Stimulated activated naive CD8-positive, alpha-beta T cell treated with anti-CD3 and anti-CD28 coated beads, Interleukin-15, Interleukin-2, amounts not matched to agents 100 ng/mL and 50 ng/mL, for 24 hours (primary cell): ENCODE results near the gene ADAM20.

ENCODE experiments used
- H3K27ac Mint-ChIP-seq: one replicate; pipeline ENCODE4 v1.8.0; 2021; ENCODE audit warnings: mild to moderate bottlenecking, mixed read lengths
- H3K27me3 Mint-ChIP-seq: one replicate; pipeline ENCODE4 v1.8.0; 2021; ENCODE audit warnings: mixed read lengths
- H3K36me3 Mint-ChIP-seq: one replicate; pipeline ENCODE4 v1.8.0; 2021; ENCODE audit warnings: low read depth, mixed read lengths
- H3K4me1 Mint-ChIP-seq: one replicate; pipeline ENCODE4 v1.8.0; 2021; ENCODE audit warnings: low read depth, mixed read lengths
- H3K4me3 Mint-ChIP-seq: one replicate; pipeline ENCODE4 v1.8.0; 2021; ENCODE audit warnings: mild to moderate bottlenecking, mixed read lengths
- H3K9me3 Mint-ChIP-seq: one replicate; pipeline ENCODE4 v1.8.0; 2021; ENCODE audit warnings: mixed read lengths

ADAM20 gene

DNA sequence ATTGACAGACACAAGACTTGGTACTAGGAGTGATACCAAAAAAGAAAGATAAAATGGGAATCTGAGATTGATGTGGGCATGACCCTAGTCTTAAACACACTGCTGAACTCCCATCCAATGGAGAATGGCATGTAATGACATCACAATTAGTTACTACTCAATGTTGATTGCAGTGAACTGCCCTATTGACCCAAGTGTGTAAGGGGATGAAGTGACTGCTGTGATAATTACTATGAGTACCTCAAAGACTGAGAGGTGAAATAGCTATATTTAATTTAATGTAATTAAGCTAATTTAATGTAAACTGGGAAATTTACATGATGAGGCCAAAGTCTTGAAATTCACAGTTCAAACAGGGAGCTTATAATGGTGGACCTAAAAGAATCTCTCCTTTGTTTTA lies at the start of gene ADAM20:
Gene ADAM20, minus strand, starts transcription at position 101 of the 400 bp plus-strand sequence. CDS start 10,247 bp downstream, outside the sequence.
- Mint-ChIP-seq H3K9me3 (peaks cover 7% of the 10 kb centered on the region), H3K27ac (no peak within 1 kb of the TSS), H3K27me3 (no peaks in the 10 kb centered on the region), H3K36me3 (peaks cover 16% of the 10 kb centered on the region), H3K4me1 (peaks cover 3% of the 10 kb centered on the region), H3K4me3 (no peak within 1 kb of the TSS)

DNA sequence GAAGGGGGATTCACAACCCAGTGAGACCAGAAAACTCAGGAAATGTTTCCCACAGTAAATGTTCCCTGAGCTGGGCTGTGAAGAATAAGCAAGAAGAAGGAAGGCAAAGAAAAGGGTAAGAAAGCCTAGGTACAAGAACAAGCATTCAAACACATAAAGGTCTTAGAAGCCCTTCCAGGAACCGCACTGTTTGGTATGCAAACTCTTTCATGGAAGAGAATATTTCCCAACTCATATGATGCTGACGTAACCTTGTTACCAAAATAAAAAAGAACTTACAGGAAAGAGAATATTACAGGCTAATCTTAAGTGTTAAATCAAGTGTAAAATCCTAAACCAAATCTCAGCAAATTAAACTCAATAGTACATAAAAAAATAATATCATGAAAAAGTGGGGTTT lies 42.1 kb upstream of the ADAM20 start:
- H3K36me3 Mint-ChIP-seq = peaks cover 60% of the 10 kb centered on the region

DNA sequence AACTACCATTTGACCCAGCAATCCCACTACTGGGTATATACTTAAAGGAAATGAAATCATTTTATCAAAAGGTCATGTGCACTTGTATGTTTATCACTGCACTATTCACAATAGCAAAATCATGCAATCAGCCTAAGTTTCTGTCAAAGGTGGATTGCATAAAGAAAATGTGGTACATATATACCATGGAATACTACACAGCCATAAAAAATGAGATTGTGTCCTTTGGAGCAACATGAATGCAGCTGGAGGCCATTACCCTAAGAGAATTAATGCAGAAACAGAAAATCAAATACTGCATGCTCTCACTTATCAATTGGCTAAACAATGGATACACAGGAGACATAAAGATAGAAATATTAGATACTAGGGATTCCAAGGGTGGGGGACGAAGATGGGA lies 38.2 kb upstream of the ADAM20 start:
- no peak overlapping the region for H3K4me3 Mint-ChIP-seq
- H3K36me3 Mint-ChIP-seq = peaks cover 64% of the 10 kb centered on the region
- peaks cover 16% of the 10 kb centered on the region for H3K4me1 Mint-ChIP-seq
- no peak overlapping the region for H3K27ac Mint-ChIP-seq
- H3K9me3 Mint-ChIP-seq = peaks cover 16% of the 10 kb centered on the region
- H3K27me3 Mint-ChIP-seq = no peaks in the 10 kb centered on the region

More for the DNA sequence above, 42.1 kb upstream of the ADAM20 start:
- Mint-ChIP-seq H3K9me3 (peaks cover 9% of the 10 kb centered on the region), H3K4me1 (no peaks in the 10 kb centered on the region), H3K27ac (no peak overlapping the region), H3K4me3 (no peak overlapping the region), H3K27me3 (no peaks in the 10 kb centered on the region)

DNA sequence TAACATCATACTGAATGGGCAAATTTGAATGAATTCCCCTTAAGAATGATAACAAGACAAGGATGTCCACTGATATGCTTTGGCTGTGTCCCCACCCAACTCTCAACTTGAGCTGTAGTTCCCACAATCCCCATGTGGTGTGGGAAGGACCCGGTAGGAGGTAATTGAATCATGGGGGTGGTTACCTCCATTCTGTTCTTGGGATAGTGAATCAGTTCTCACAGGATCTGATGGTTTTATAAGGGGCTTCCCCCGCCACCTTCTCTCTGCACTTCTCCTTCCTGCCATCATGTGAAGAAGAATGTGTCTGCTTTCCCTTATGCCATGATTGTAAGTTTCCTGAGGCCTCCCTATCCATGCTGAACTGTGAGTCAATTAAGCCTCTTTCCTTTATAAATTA lies 36.3 kb upstream of the ADAM20 start:
- H3K36me3 Mint-ChIP-seq = peaks cover 70% of the 10 kb centered on the region
- no peak overlapping the region for H3K4me3 Mint-ChIP-seq
- H3K9me3 Mint-ChIP-seq = peaks cover 19% of the 10 kb centered on the region
- no peak overlapping the region for H3K27ac Mint-ChIP-seq
- no peaks in the 10 kb centered on the region for H3K27me3 Mint-ChIP-seq
- H3K4me1 Mint-ChIP-seq = peaks cover 16% of the 10 kb centered on the region

DNA sequence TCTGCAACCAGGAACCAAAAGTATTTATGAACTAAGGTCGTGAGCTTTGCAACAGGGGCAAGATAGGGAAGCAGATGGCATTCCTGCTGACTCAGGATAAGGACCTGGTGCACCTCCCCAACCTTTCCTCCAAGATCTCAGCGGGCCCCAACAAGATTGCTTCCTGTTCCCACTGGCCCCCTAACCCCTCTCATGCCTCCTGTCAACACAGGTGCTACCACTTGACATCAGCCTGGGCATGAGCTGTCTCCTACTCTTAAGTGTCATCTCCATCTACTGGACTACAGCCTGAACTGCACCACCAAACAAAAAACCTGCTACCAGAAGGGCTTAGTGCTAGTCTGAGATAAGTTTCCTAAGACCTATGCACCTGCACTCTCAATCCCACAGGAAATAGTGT lies 33.0 kb upstream of the ADAM20 start:
- no peak overlapping the region for H3K27ac Mint-ChIP-seq
- H3K36me3 Mint-ChIP-seq = peaks cover 82% of the 10 kb centered on the region
- peaks cover 24% of the 10 kb centered on the region for H3K9me3 Mint-ChIP-seq

DNA sequence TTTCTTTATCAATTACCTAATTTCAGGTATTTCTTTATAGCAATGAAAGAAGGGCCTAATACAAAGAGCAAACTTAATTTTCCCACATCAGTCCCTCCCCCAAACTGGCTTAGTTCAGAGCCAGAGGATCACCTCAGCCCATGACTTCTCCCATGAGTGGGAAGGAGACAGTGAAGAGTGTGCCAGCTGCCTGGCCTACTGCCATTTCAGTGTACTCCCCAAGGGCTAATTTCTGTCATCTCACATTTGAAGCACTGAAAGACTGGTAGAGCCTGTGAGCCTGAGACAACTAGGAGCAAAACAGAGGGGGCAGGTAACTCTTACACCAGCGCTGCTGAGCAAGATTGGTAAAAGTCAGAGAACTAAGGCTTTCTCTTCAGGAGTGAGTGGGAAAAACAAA lies 29.1 kb upstream of the ADAM20 start:
- no peaks in the 10 kb centered on the region for H3K27me3 Mint-ChIP-seq
- H3K27ac Mint-ChIP-seq = no peak overlapping the region
- H3K4me1 Mint-ChIP-seq = no peaks in the 10 kb centered on the region
- H3K9me3 Mint-ChIP-seq = peaks cover 26% of the 10 kb centered on the region
- peaks cover 71% of the 10 kb centered on the region for H3K36me3 Mint-ChIP-seq
- H3K4me3 Mint-ChIP-seq = no peak overlapping the region

More for the DNA sequence above, 33.0 kb upstream of the ADAM20 start:
- peaks cover 16% of the 10 kb centered on the region for H3K4me1 Mint-ChIP-seq
- no peaks in the 10 kb centered on the region for H3K27me3 Mint-ChIP-seq
- H3K4me3 Mint-ChIP-seq = no peak overlapping the region

DNA sequence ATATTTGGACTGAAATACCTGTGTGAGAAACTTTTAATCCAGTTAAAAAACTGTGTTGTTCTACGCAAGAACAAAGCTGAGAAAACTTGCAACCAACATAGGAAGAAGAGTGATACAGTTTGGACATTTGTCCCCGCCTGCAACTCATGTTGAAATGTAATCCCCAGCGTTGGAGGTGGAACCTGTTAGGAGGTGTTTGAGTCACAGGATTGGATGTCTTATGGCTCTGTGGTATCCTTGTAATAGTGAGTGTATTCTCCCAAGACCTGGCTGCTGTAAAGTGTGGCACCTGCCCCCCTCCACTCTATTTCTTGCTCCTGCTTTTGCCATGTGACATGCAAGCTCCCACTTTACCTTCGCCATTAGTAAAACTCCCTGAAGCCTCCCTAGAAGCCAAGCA lies 28.6 kb upstream of the ADAM20 start:
- no peaks in the 10 kb centered on the region for H3K27me3 Mint-ChIP-seq
- no peak overlapping the region for H3K4me3 Mint-ChIP-seq
- no peaks in the 10 kb centered on the region for H3K4me1 Mint-ChIP-seq
- peaks cover 26% of the 10 kb centered on the region for H3K9me3 Mint-ChIP-seq
- peaks cover 67% of the 10 kb centered on the region for H3K36me3 Mint-ChIP-seq
- H3K27ac Mint-ChIP-seq = no peak overlapping the region

DNA sequence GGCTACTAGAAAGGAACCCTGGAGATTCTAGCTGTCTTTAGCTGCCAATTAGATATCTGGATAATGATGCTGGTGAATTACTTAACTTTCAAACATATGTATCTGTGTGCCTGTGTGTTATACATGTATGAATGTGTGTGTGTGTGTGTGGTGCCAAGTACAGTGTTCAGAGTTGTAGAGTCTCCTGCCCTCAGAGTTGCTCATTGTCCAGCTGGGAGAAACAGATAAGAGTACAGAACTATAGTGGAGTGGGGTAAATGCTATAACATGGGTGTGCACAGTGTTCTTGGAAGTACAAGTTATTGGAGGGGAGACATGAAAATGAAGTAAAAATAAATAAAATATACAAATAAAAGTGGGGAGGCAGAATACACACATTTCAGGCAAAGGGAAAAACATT lies 23.6 kb upstream of the ADAM20 start:
- H3K27me3 Mint-ChIP-seq = no peaks in the 10 kb centered on the region
- H3K4me1 Mint-ChIP-seq = no peaks in the 10 kb centered on the region
- no peak overlapping the region for H3K4me3 Mint-ChIP-seq
- no peak overlapping the region for H3K27ac Mint-ChIP-seq
- peaks cover 30% of the 10 kb centered on the region for H3K36me3 Mint-ChIP-seq
- peaks cover 19% of the 10 kb centered on the region for H3K9me3 Mint-ChIP-seq

DNA sequence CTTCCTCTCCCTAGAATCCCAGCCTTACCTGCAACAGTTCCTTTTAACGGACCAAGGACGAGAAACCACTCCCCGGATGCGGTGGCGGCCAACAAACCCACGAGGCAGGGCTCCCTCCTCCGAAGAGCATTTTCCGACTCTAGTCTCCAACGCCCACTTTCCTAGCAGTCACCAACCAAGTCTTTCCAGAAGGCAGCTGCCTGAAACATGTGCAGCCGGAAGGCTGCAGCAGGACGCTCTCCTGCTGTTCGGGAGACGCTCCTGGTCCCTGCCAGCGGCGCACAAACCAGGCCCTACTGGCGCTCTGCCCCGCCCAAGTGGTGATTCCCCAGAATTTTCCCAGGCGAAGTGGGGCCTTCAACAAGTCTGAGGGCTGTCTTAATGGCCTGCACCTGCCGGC lies 21.1 kb upstream of the ADAM20 start:
- Mint-ChIP-seq H3K9me3 (peaks cover 4% of the 10 kb centered on the region), H3K4me3 (peak overlapping the region; percentile 30)

DNA sequence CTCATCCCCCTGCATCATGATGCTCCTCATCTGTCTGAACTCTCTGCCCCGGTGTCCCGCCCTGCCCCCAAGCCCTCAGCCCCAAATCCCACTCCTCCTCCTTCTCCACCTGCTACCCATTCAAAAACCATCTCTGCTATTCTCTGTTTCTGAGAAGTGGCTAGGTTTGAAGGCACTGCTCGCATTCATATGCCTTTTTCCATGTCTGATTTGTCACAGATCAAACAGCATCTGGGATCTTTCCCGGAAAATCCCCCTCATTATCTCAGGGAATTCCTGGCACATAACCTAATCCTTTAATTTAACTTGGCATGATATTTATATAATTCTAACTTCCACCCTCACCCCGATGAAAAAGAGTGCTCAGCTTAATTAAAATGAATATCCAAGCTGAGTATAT lies 3.3 kb upstream of the ADAM20 start:
- Mint-ChIP-seq H3K4me1 (peaks cover 3% of the 10 kb centered on the region), H3K36me3 (peaks cover 8% of the 10 kb centered on the region), H3K27me3 (no peaks in the 10 kb centered on the region), H3K4me3 (no peak overlapping the region), H3K27ac (no peak overlapping the region), H3K9me3 (peaks cover 3% of the 10 kb centered on the region)

More for the DNA sequence above, 21.1 kb upstream of the ADAM20 start:
- Mint-ChIP-seq H3K27me3 (no peaks in the 10 kb centered on the region), H3K27ac (no peak overlapping the region), H3K4me1 (no peaks in the 10 kb centered on the region), H3K36me3 (peaks cover 10% of the 10 kb centered on the region)

DNA sequence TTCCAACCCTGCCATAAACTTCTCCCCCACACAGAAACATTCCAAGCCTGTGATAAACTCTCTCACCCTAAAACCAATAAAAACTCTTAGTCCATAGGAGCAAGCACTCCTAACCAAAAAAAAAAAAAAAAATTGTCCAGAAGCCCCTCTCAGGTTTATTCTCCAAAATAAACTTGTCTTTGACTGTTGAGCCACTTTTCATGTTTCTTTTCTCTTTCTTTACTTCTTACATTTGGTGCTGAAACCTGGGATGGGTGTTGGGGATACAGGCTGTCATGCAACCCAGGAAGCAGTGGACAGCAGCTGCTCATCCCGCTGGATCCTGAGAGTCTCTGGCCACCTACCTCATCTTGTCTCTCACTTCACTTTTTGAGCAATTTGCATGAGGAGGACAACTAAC lies 2.0 kb upstream of the ADAM20 start:
- Mint-ChIP-seq H3K36me3 (peaks cover 16% of the 10 kb centered on the region), H3K27me3 (no peaks in the 10 kb centered on the region), H3K4me3 (no peak overlapping the region), H3K27ac (no peak overlapping the region), H3K9me3 (peaks cover 7% of the 10 kb centered on the region), H3K4me1 (peaks cover 3% of the 10 kb centered on the region)

DNA sequence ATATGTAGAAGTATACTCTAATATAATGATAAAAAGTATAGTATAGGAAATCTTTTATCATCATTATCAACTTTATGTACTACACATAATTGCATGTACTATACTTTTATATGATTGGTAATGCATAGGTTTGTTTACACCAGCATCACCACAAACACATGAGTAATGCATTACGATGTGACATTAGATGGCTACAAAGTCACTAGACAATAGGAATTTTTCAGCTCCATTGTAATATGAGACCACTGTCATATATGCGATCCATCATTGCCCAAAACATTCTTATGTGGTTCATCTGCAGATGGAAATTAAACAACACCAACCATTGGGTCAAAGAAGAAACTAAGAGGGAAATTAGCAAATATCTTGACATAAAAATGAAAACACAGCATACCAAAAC lies 4.4 kb downstream of the ADAM20 start:
- H3K27me3 Mint-ChIP-seq = no peaks in the 10 kb centered on the region
- no peak overlapping the region for H3K4me3 Mint-ChIP-seq
- no peaks in the 10 kb centered on the region for H3K4me1 Mint-ChIP-seq
- no peak overlapping the region for H3K27ac Mint-ChIP-seq
- H3K9me3 Mint-ChIP-seq = peaks cover 7% of the 10 kb centered on the region
- peaks cover 16% of the 10 kb centered on the region for H3K36me3 Mint-ChIP-seq

DNA sequence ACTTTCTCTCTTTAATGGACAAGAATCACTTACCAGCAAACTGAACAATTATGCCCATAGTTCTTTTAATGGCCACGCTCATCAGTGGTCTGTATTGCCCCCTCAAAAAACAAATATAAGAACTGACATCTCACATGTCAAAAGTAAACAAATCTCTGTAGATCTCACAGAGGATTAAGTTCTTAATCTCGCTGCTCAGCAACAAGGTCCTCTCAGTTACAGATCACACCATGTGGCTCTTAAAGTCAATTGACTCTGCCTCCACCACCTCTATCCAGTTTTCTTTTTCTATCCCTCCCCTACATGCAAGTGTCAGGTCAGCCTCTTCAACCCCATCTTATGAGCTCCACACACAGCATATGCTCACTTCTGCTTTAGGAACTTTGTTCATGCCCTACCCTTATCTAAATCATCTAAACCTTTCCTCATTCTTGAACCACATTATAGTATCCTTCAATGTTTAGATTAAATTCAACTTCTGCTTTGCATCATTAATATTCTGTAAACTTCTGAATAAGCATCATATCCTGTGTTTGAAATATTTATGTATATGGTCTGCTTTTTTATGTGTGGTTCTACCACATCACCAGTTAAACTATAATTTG lies 7.2 kb downstream of the ADAM20 start:
- Mint-ChIP-seq H3K4me3 (no peak overlapping the region), H3K36me3 (peaks cover 21% of the 10 kb centered on the region), H3K9me3 (no peaks in the 10 kb centered on the region), H3K27me3 (no peaks in the 10 kb centered on the region), H3K4me1 (no peaks in the 10 kb centered on the region), H3K27ac (no peak overlapping the region)

DNA sequence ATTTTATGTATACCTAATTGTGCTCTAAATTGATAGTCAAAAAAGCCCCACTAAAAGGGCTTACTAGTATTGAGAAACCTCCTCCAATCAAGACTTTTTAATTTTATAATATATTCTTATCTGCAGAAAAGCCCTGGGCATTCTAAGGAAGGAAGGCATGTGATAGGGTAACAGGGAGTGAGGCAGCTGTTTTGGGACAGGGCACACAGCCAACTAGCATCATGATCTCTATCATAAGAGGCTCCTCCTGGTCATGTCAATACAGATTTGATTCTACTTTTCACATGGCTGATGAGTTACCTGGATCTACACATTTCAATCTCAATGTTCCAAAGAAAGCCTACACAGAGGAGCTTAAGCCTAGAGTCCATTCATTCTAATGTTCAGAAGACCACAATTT lies 9.1 kb downstream of the ADAM20 start:
- Mint-ChIP-seq H3K27me3 (no peaks in the 10 kb centered on the region), H3K4me3 (no peak overlapping the region), H3K36me3 (peaks cover 27% of the 10 kb centered on the region), H3K9me3 (peaks cover 4% of the 10 kb centered on the region), H3K27ac (no peak overlapping the region), H3K4me1 (no peaks in the 10 kb centered on the region)

DNA sequence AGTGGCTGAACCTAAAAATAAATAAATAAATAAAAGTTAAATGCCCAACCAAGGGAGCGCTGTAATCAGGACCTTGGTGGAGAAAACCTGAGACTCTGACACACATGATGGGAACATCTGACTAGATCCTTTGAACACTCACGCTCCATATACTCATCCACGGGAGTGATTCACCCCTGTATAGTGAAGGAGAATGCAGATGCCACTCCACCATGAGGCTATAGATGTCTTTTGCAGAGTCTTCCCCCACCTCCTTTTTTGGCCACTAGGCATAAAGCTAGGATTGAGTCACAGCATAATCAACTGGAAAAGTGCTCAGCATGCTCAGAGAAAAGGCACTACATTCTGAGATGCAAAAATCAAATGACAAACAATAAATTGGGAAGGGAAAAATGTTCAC lies 19.0 kb downstream of the ADAM20 start:
- H3K4me3 Mint-ChIP-seq = no peak overlapping the region
- H3K27ac Mint-ChIP-seq = no peak overlapping the region
- H3K27me3 Mint-ChIP-seq = no peaks in the 10 kb centered on the region
- H3K36me3 Mint-ChIP-seq = peaks cover 10% of the 10 kb centered on the region
- H3K4me1 Mint-ChIP-seq = peaks cover 16% of the 10 kb centered on the region
- H3K9me3 Mint-ChIP-seq = peaks cover 9% of the 10 kb centered on the region
